ENCODE measurements around the gene CRIP3. TPM values are rescaled to one million over a fixed set of nuclear protein-coding genes. Genes with fewer than 3 reads are reported as not detected.

Gene CRIP3
- total RNA-seq, 2 experiments from 2014 or later, result 2.2 to 2.4 TPM

- intact Hi-C loops (cut with micrococcal nuclease), result no loop called here
- Mint-ChIP-seq H3K27me3 (peaks cover 25% of the 10 kb centered on the region), H3K36me3 (ENCODE audit: low read depth) (no peaks in the 10 kb centered on the region), H3K27ac (no peak overlapping the region), H3K4me3 (no peak overlapping the region), H3K4me1 (ENCODE audit: low read depth) (peaks cover 17% of the 10 kb centered on the region), H3K9me3 (no peaks in the 10 kb centered on the region)
- ATAC-seq, result no peak
- no peak for TF ChIP-seq CTCF (IDR thresholded peaks at IDR 0.05)
- DNase-seq, result no peak
- CTCF ChIA-PET, result interaction anchor here (1.1 kb wide), 1 partner anchor 37 kb away, joined by 3 read pairs; the partner anchor contains the start of gene CRIP3
- POLR2A ChIA-PET, result interaction anchor here (0.7 kb wide), 2 partner anchors 9 to 92 kb away, joined by 3 to 5 read pairs; no protein-coding TSS in a partner anchor
Observed at GRCh38 chr6:43271103-43271815, 37.4 kb downstream of the CRIP3 start.

- no peak for TF ChIP-seq CTCF (IDR thresholded peaks at IDR 0.05)
- POLR2A ChIA-PET, result interaction anchor here (0.9 to 1.1 kb wide), 2 partner anchors 125 to 251 kb away, joined by 3 read pairs; no protein-coding TSS in a partner anchor
- peak overlapping the region; percentile 31 for H3K4me3 Mint-ChIP-seq
Observed at GRCh38 chr6:43269273-43270007, 39.2 kb downstream of the CRIP3 start.

GRCh38 chr6:43268782-43269272 is 39.8 kb downstream of the CRIP3 start:
- Mint-ChIP-seq H3K9me3 (no peaks in the 10 kb centered on the region), H3K36me3 (ENCODE audit: low read depth) (no peaks in the 10 kb centered on the region), H3K4me3 (peak overlapping the region; percentile 31), H3K27ac (no peak overlapping the region), H3K4me1 (ENCODE audit: low read depth) (peaks cover 11% of the 10 kb centered on the region), H3K27me3 (peaks cover 10% of the 10 kb centered on the region)
- ATAC-seq, result no peak
- no peak for TF ChIP-seq CTCF (IDR thresholded peaks at IDR 0.05)
- intact Hi-C loops (cut with micrococcal nuclease), result loop anchor here (5.0 kb wide), 1 partner anchor 238 kb away; no protein-coding TSS in a partner anchor
- ChIA-PET POLR2A (interaction anchor here (0.8 to 1.1 kb wide), 3 partner anchors 40 to 252 kb away, joined by 3 read pairs; no protein-coding TSS in a partner anchor), CTCF (interaction anchor here (1.3 to 1.8 kb wide), 4 partner anchors 40 to 237 kb away, joined by 3 to 5 read pairs (median 4); partner anchors contain the start of genes DNPH1 and TJAP1)
- DNase-seq, result no peak

More at GRCh38 chr6:43269273-43270007, 39.2 kb downstream of the CRIP3 start:
- intact Hi-C loops (cut with micrococcal nuclease), result loop anchor here (5.0 kb wide), 1 partner anchor 238 kb away; no protein-coding TSS in a partner anchor
- Mint-ChIP-seq H3K27me3 (peaks cover 16% of the 10 kb centered on the region), H3K4me1 (ENCODE audit: low read depth) (peaks cover 11% of the 10 kb centered on the region), H3K27ac (no peak overlapping the region), H3K9me3 (no peaks in the 10 kb centered on the region), H3K36me3 (ENCODE audit: low read depth) (no peaks in the 10 kb centered on the region)
- CTCF ChIA-PET, result interaction anchor here (0.6 to 1.4 kb wide), 3 partner anchors 128 to 577 kb away, joined by 3 to 4 read pairs (median 3); partner anchors contain the start of gene TJAP1
- ATAC-seq (peak; percentile 74), DNase-seq (peak; percentile 59)

GRCh38 chr6:43268355-43268700 is 40.3 kb downstream of the CRIP3 start:
- intact Hi-C loops (cut with micrococcal nuclease), result loop anchor here (5.0 kb wide), 1 partner anchor 239 kb away; no protein-coding TSS in a partner anchor
- ATAC-seq, result no peak
- no peaks in the 10 kb centered on the region for H3K9me3 Mint-ChIP-seq
- no peaks in the 10 kb centered on the region for H3K36me3 Mint-ChIP-seq (ENCODE audit: low read depth)
- ChIA-PET POLR2A (interaction anchor here (0.8 to 1.1 kb wide), 3 partner anchors 39 to 126 kb away, joined by 3 read pairs; partner anchors contain the start of gene DNPH1), CTCF (interaction anchor here (1.3 to 1.8 kb wide), 4 partner anchors 40 to 237 kb away, joined by 3 to 5 read pairs (median 4); partner anchors contain the start of genes DNPH1 and TJAP1)
- no peak overlapping the region for H3K27ac Mint-ChIP-seq
- no peak for DNase-seq
- peaks cover 9% of the 10 kb centered on the region for H3K27me3 Mint-ChIP-seq
- H3K4me3 Mint-ChIP-seq, result no peak overlapping the region
- TF ChIP-seq CTCF (IDR thresholded peaks at IDR 0.05), result no peak
- peaks cover 11% of the 10 kb centered on the region for H3K4me1 Mint-ChIP-seq (ENCODE audit: low read depth)
